Fibroblast of skin of left biceps (primary cell): Measurements from ENCODE around the gene KRTAP1-3.
"Not testable (repeated sequence)": the region's sequence is repeated elsewhere in the genome, so short reads cannot be mapped to it uniquely, and the experiment has no call there.

Experiments used
- DNase-seq, 2 experiments: peaks; one replicate each; pipeline ENCODE4 v3.0.0-alpha.2; 2013; ENCODE audit warnings: low read depth in 2 of 2

KRTAP1-3 gene

DNA sequence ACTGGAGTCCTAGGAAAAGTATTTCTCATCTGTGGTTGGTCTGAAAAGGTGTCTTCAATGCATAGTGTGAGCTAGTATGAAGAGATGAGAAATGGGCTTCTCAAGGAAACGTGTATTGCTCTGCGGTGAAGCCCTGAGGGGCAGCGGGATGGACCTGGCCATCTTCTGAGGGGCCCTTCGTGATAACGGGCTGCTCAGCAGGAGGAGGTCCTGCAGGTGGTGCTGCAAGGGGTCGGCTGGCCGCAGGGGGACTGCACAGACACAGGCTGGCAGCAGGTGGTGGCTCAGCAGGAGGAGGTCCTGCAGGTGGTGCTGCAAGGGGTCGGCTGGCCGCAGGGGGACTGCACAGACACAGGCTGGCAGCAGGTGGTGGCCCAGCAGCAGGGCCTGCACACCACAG, 19.9 kb upstream of the KRTAP1-3 start:
- DNase-seq: not testable (repeated sequence)

DNA sequence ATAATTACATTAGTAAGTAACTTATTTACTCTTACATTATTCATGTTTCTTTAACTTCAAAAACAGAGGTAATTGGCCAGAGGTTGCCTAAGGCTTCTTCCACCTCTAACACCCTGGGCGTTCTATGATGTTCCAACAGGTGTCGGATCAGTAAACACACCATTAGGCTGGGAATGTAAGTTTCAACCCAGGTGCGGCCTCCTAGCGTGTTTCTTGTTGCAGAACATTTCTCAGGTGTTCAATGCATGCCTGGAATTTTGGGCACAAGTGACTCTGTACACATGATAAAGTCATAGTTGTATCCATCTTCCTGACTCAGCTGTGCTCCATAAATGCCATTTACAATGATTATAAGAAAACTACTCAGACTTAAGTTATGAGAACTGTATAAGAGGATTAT, 19.4 kb upstream of the KRTAP1-3 start:
- no peak for DNase-seq

DNA sequence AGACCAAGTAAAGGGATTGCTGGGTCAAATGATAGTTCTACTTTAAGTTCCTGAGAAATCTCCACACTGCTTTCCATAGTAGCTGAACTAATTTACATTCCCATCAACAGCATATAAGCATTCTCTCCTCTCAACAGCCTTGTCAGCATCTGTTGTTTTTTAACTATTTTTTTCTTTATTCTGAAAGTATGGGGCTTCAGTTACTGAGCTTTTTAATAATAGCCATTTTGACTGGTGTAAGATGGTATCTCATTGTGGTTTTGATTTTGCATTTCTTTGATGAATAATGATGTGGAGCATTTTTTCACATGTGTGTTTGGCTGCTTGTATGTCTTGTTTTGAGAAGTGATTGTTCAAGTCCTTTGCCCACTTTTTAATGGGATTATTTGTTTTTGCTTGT, 17.9 kb upstream of the KRTAP1-3 start:
- peak; percentile 43 to 46 for DNase-seq

DNA sequence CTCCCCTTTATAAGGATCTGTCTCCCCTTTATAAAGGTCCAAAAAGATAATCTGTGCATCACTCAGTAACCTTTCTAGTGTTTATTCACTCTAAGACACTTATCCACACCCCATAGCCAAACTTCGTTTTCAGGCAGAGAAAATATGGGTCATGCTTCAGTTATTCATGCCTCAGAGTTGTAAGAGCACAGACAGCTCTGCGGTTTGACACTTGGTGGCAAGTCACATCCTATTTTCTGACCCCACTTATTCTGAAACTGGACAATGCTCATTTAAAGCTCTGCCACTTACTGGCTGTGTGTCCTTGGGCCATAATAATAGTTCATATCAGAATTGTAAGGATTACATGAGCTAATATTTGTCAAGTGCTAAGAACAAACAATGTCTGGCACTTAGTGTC, 14.4 kb upstream of the KRTAP1-3 start:
- no peak for DNase-seq

DNA sequence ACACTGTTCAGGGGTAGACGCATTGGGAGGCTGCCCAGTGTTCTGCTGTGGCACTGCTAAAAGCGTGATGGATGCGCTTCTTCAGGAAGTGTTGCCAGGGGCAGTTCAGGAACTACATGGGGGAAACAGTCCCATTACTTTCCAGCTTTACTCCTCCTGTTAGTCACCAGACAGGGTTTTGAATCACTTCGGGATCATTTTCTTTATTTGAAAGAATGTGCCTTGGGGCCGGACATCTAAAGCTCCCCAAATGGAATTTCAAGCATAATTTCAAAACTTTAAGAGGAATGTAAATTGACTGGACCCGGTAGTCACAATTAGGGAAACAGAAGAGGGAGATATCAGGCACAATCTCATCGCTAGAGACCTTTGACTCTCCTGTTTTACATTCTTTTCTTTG, 13.8 kb upstream of the KRTAP1-3 start:
- DNase-seq: no peak

DNA sequence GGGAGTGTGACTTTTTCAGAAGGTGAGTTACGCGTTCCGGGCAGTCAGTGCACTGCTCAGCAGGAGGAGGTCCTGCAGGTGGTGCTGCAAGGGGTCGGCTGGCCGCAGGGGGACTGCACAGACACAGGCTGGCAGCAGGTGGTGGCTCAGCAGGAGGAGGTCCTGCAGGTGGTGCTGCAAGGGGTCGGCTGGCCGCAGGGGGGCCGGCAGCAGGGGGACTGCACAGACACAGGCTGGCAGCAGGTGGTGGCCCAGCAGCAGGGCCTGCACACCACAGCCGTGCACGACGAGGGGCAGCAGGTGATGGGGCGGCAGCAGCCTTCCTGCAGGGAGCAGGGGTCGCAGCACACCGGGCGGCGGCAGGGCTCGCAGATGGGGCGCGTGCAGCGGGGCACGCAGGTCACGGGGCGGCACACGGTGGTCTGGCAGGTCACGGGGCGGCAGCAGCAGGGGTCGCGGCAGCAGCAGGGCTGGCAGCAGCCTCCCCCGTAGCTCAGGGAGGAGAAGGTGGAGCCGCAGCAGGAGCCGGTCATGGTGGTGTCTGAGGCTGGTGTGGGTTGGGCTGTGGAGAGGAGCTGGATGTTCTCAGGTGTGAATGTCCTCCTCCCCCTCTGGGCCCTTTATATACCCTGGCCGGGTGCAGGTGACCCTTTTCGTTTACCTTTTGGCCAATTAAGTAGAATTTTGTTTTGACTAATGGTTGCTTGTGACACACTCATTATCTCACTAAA, 12.2 kb upstream of the KRTAP1-3 start, which contains the start of gene KRTAP2-1:
Gene KRTAP2-1 (minus strand): TSS at position 582 of the 731 bp plus-strand sequence. CDS start 49 bp downstream, at position 533.
- DNase-seq: not testable (repeated sequence)

DNA sequence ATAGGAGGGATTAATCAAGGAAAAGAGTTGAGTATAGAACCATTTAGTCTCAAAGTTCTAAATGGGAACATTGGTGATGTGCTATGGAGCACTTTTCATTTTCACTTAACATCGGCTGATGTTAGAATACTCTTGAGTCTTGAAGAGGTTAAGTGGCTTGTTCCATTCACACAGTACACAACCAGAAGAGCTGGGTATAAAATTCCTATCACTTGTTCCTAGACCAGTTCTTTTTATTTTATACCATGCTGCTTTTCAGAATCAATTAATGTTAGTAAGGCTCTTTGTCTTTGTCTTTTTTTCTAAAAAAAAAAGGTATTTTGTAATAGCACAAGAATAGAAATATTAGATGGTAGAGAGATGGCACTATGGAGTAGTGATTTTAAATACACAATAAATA, 8.3 kb upstream of the KRTAP1-3 start:
- DNase-seq: no peak

DNA sequence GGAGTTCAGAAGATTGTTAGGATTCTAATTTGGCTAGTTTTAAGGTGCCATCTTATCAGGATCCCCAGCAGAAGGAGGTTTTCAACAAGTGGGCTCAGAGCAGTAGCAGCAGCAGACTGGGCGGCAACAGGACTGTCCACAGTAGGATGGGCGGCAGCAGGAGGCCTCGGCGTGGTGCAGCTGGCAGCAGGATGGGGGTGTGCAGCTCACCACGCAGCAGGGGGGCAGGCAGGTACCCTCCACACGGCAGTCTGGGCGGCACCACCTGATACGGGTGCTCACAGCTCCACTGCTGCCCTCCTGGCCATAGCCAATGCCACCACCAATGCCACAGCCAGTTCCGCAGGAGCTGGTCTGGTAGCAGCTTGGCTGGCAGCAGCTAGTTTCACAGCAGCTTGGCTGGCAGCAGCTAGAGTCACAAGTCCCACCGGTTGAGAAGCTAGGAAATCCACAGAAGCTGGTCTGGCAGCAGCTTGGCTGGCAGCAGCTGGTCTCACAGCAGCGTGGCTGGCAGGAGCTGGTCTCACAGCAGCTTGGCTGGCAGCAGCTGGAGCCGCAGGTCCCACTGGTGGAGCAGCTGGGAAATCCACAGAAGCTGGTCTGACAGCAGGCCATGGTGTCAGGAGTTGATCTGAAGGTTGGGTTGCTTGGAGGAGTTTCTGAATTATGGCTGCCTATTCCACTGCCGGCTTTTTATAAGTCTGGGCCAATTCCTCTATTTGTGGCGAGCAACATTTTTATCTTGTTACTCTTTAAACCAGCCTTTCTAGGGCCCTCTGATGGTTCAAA, 6.3 kb upstream of the KRTAP1-3 start, which contains the start of gene KRTAP1-1:
Gene KRTAP1-1 (minus strand): TSS at position 668 of the 789 bp plus-strand sequence. CDS start 53 bp downstream, at position 615.
- not testable (repeated sequence) for DNase-seq

DNA sequence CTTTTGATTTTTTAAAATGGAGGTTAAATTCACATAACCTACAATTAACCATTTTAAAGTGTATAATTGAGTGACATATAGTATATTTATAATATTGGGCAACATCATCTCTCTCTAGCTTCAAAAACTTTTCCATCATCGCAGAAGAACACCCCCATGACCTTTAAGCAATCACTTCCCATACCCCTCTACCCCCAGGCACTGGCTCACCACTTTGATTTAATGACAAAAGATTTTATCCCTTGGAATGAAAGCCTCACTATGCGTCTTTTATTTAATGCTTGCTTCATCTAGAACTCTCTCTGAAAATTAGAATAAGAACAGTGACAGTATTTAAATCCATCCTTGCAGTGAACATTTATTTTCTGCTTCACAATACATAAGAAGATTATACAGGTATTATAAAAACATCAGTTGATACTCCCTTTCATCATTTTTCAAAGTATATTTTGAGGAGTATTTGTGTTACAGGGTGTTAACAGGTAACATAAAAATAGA, 3.2 kb upstream of the KRTAP1-3 start:
- no peak for DNase-seq

DNA sequence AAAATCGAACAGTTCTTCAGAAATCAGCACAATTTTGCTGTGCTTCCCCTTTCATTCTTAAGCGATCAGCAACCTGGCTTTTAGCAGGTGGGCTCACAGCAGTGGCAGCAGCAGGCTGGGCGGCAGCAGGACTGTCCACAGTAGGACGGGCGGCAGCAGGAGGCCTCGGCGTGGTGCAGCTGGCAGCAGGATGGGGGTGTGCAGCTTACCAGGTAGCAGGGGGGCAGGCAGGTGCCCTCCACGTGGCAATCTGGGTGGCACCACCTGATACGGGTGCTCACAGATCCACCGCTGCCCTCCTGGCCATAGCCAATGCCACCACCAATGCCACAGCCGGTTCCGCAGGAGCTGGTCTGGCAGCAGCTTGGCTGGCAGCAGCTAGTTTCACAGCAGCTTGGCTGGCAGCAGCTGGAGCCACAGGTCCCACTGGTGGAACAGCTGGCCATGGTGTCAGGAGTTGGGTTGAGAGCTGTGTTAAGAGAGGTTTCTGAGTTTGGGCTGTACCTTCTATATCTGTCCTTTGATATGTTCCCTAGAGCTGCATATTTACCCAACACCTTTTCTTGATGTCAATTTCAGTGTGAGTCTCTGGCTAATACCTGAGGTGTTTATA, 4.9 kb downstream of the KRTAP1-3 start, which contains the start of gene KRTAP1-4:
Gene KRTAP1-4 (minus strand): TSS at position 563 of the 613 bp plus-strand sequence. CDS start 117 bp downstream, at position 446.
- DNase-seq: no peak

DNA sequence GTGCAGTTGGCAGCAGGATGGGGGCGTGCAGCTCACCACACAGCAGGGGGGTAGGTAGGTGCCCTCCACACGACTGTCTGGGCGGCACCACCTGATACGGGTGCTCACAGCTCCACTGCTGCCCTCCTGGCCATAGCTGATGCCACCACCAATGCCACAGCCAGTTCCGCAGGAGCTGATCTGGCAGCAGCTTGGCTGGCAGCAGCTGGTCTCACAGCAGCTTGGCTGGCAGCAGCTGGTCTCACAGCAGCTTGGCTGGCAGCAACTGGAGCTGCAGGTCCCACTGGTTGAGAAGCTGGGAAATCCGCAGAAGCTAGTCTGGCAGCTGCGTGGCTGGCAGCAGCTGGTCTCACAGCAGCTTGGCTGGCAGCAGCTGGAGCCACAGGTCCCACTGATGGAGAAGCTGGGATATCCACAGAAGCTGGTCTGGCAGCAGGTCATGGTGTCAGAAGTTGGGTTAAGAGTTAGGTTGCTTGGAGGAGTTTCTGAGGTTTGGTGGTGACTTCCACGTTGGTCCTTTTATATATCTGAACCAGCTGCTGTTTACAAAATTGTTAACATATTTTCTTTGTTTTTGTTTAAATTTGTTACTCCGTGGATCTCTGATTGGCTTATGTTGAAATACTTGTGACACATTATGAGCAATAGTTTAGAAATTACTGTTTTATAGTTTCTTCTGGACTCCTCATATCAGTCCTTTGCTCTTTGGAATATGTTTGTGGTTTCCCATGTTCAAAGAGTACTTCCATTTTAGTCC, 7.8 kb downstream of the KRTAP1-3 start, which contains the start of gene KRTAP1-5:
Gene KRTAP1-5 (minus strand): TSS at position 494 of the 757 bp plus-strand sequence. CDS start 53 bp downstream, at position 441.
- DNase-seq: peak; percentile 56 to 64

DNA sequence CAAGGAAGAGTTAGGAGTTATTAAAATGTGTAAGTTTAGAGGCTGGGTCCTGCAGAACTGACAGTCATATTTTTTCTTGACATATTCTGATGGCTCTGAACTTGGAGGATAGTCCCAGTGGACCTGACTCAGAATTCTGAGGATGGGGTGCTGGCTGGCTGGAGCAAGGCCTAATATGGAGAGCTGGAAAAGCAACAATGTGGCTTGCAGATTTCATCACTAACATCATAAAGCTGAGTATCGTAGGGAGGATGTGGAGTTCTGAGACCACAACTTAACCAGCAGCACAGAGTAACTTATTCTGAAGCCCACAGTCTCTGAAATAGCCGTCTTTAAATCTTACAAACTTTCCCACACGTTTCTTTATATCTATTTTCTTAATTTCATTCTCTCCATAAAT, 10.0 kb downstream of the KRTAP1-3 start:
- peak in 1 of 2 experiments; percentile 40 for DNase-seq

DNA sequence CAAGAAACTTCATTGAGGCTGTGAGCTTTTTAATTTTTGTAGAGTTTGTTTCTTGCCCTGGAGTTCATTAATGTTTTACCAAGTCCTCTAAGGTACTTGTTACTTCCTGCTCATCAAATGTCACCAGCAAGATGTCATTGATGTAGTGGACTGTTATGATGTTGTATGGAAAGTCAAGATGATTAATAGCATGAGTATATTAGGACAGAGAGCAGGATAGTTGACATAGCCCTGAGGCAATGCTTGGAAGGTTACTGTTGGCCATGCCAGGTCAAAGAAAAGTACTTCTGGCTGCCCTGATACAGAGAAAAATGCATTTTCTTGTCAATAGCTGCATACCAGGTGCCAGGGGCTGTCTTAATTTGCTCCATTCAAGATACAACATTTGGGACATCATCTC, 14.3 kb downstream of the KRTAP1-3 start:
- DNase-seq: no peak

DNA sequence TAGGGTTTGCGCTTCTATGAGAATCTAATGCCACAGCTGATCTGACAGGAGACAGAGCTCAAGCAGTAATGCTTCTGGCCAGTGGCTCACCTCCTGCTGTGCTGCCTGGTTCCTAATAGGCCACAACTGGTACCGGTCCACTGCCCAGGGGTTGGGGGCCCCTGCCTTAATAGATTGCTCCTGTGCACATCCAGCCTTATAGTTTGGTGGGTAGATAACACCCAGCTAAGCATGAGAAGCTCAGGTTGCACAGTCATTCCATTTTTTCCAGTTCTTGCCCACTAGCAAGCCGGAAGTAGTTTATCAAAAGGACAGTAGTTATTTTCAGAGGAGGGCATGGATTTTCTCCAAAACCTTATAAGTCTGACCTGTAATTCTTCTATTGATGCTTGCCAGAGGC, 15.3 kb downstream of the KRTAP1-3 start:
- DNase-seq: no peak

DNA sequence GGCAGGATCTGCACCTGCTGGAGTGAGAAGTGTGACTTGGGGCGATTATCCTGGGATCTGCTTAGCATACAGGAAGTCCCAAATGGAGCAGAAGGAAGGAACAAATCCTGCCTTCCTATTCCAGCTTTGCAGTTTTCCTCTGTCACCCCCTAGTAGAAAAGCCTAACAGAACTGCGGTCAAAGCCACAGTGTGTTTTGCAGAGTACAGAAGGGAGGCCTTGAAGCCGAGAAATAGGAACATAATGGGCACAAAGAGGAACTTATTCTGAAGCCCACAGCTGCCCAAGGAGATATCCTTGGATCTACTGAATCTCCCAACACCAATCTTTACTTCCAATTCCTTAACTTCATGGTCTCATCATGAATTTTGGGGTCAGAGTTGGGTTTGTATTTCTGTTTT, 16.1 kb downstream of the KRTAP1-3 start:
- no peak for DNase-seq

DNA sequence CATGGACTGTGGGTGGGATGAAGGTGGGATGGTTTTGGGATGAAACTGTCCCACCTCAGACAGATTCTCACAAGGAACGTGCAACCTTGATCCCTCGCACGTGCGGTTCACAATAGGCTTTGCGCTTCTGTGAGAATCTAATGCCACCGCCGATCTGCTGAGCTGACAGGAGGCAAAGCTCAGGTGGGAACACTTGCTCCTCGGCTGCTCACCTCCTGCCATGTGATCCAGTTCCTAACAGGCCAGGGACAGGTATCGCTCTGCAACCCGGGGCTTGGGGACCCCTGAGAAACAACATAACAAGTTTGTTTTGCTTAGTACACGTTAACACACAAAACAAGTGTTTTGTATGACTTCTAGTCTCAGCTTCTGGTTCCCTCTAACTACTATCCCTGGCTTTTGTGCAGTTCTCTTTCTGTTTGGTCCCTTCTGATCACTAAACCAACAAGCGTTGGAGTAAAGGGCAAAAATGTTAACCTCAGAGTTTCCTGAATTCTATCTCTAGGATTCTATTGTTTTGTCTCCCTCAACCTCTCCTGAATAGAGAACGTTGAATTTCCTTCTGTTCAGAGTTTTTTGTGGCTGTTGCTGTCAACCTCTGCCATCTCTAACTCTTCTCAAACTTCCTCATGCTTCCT, 18.0 kb downstream of the KRTAP1-3 start:
- DNase-seq: no peak

DNA sequence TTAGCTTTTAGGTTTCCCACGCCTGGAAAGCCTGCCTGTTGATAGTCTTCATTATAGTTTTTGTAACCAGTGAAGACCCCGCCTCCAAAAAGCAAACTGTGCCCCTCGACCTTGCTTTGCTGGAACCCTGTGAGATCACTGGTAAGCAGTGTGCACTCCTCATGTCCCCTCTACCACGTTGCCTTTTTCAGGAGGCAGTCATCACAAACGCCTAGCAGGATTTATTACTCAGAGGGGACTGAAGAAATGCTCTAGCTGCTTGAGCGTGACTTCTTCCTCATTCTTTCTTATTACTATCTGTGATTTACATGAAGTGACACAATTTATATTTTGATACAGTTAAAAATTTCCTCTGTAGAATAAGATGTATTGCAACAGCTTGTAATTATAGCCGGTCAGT, 19.2 kb downstream of the KRTAP1-3 start:
- DNase-seq: no peak

DNA sequence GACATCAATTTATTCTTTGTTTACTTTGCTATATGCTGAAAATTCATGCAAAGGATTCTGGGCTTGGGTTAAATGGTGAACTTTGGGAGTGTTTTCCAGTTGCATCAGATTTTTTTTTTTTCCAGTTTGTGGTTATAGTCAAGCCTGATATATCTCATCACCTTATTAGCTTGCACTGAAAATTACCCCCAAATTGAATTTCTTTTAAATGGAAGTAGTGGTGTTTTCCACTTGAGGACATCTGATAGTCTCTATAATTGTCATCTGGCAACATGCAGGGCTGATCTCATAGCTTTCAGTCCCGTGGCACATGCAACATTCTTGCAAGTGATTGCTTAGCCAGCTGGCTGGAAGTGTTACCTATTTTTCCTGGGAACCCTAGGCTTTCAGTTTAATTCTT, 21.1 kb downstream of the KRTAP1-3 start:
- DNase-seq: peak; percentile 36 to 37

DNA sequence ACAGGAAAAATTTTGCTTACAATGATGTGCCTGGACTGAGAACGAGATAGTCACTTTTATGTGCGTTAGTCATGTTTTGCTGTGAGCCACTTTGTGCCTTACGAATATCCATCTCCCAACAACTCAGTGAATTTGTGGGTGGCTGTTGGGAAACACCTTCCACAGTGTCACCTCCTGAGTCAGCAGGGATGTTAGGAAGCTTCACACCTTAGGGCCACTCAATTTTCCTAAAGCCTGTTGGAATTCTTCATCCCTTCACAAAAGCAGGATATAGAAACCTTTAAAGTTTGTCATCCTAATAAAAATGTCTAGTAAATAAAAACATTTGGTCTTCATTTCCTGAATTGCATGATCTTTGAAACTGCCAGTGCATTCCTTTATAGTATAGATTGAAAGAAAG, 21.5 kb downstream of the KRTAP1-3 start:
- no peak for DNase-seq

DNA sequence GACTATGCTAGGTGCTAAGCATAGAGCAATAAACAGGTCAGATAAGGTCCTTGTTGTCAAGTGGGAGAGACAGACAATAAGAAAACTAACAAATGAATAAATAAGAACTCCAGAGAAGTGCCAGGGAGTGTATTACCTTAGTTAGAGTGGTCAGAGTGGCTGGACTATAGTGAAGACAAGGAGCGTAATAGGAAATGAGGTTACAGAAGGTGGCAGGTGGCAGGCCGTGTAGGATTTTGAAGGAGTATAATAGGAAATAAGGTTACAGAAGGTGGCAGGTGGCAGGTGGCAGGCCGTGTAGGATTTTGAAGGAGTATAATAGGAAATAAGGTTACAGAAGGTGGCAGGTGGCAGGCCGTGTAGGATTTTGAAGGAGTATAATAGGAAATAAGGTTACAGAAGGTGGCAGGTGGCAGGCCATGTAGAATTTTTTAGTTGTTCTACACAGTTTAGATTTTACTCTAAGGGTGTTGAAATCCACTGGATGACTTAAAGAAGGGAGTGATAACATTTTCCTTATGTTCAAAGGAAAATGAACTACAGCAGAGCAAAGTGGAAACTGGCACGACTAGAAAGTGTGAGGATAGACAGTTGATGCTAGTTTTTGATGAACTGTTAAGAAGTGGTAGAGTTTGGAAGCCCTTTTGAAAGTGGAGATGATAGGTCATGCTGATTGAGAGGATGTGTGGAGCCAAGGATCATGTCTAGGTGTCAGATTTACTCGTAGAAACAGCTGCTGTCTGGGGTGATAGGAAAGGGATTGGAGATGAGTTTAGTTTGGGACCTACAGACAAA, 22.2 kb downstream of the KRTAP1-3 start:
- DNase-seq: no peak
